ENCODE results near the gene LMX1B.

DNA sequence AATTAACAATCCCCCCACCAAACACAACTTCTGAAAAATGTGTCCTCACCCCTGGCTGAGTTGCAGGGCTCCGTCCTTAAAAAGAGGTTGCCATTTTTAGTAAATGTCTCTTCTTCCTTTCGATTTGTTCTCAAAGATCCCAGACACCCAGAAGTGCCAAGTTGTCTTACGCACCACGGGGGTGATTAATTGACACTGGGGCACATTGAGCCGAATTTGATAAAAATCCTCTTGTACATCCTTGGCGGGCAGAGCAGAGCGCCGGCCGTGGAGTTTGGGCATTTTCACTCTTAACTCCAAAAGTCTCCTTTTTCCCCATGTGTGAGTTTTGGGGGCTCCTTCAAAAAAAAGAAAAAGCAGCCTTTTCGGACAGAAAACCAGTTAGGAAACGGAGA, 4.5 kb downstream of the LMX1B start:
- no peak for TF ChIP-seq POLR2A (IDR thresholded peaks at IDR 0.05; ENCODE audit: low read depth, low read length)
- TF ChIP-seq, protein P1, sequence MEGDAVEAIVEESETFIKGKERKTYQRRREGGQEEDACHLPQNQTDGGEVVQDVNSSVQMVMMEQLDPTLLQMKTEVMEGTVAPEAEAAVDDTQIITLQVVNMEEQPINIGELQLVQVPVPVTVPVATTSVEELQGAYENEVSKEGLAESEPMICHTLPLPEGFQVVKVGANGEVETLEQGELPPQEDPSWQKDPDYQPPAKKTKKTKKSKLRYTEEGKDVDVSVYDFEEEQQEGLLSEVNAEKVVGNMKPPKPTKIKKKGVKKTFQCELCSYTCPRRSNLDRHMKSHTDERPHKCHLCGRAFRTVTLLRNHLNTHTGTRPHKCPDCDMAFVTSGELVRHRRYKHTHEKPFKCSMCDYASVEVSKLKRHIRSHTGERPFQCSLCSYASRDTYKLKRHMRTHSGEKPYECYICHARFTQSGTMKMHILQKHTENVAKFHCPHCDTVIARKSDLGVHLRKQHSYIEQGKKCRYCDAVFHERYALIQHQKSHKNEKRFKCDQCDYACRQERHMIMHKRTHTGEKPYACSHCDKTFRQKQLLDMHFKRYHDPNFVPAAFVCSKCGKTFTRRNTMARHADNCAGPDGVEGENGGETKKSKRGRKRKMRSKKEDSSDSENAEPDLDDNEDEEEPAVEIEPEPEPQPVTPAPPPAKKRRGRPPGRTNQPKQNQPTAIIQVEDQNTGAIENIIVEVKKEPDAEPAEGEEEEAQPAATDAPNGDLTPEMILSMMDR (IDR thresholded peaks at IDR 0.05; ENCODE audit: extremely low read depth in 1 of 2, insufficient read depth in 1 of 2, low read depth in 1 of 2, low read length in 2 of 2) = no peak
- peak; percentile 68 for TF ChIP-seq EZH2 (IDR thresholded peaks at IDR 0.05; ENCODE audit: borderline replicate concordance, low read depth, low read length, severe bottlenecking)

Measured in endothelial cell of umbilical vein (primary cell).